Measurements from ENCODE around the gene TRIM65.
"Not testable (repeated sequence)": the region's sequence is repeated elsewhere in the genome, so short reads cannot be mapped to it uniquely, and the experiment has no call there.

DNA sequence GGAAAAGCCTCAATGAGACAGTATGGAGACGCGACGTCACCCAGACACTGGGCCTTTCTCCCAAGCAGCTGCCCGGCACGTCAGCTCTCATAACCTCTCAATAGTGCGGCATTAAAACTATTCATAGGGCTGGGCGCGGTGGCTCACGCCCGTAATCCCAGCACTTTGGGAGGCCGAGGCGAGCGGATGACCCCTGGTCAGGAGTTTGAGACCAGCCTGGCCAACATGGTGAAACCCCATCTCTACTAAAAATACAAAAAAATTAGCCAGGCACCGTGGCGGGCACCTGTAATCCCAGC, 45.1 kb downstream of the TRIM65 start:
- not testable (repeated sequence) for TF ChIP-seq STAT1 (IDR thresholded peaks at IDR 0.05; ENCODE audit: unreplicated experiment); EZH2 (IDR thresholded peaks at IDR 0.05; ENCODE audit: low read depth, unreplicated experiment); CREB1 (CRISPR knock-in tag; IDR thresholded peaks at IDR 0.05; ENCODE audit: low read depth); EZH2phosphoT487 (IDR thresholded peaks at IDR 0.05; ENCODE audit: unreplicated experiment); JUNB (IDR thresholded peaks at IDR 0.05; ENCODE audit: unreplicated experiment)
- TF ChIP-seq, protein P1, sequence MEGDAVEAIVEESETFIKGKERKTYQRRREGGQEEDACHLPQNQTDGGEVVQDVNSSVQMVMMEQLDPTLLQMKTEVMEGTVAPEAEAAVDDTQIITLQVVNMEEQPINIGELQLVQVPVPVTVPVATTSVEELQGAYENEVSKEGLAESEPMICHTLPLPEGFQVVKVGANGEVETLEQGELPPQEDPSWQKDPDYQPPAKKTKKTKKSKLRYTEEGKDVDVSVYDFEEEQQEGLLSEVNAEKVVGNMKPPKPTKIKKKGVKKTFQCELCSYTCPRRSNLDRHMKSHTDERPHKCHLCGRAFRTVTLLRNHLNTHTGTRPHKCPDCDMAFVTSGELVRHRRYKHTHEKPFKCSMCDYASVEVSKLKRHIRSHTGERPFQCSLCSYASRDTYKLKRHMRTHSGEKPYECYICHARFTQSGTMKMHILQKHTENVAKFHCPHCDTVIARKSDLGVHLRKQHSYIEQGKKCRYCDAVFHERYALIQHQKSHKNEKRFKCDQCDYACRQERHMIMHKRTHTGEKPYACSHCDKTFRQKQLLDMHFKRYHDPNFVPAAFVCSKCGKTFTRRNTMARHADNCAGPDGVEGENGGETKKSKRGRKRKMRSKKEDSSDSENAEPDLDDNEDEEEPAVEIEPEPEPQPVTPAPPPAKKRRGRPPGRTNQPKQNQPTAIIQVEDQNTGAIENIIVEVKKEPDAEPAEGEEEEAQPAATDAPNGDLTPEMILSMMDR (conservative IDR thresholded peaks at IDR 0.05; ENCODE audit: low read depth in 2 of 2): not testable (repeated sequence)
